ENCODE measurements around the gene ZNF503.

DNA sequence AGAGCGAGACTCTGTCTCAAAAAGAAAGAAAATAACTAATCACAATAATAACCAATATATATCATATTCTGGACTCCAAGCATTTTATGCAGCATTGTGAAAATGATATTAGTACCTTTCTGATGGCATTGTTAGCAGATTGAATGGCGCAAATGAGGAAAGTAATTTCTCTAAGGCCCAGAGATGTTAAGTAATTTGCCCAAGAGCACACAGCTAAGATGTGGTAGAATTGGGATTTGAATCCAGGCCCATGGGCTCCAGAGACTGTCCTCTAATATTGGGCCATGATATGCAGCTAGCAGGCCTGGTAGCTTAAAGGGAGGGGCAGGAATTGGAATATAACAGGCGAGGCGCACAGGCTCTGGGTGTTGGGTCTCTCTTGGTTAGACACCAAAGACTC, 44.1 kb downstream of the ZNF503 start:
- TF ChIP-seq POLR2AphosphoS5 (IDR thresholded peaks at IDR 0.05; ENCODE audit: low read depth, low read length) (no peak), POLR2A (IDR thresholded peaks at IDR 0.05; ENCODE audit: low read depth, low read length) (no peak), TAF1 (IDR thresholded peaks at IDR 0.05; ENCODE audit: low read depth, low read length) (no peak), SPI1 (IDR thresholded peaks at IDR 0.05; ENCODE audit: low read depth, low read length) (no peak), PAX5 (IDR thresholded peaks at IDR 0.05; ENCODE audit: insufficient read depth, low read length, severe bottlenecking) (no peak)

Data from GM12891 (cell line).